Stimulated activated CD4-positive, alpha-beta T cell treated with anti-CD3 and anti-CD28 coated beads, TNF-alpha, amount 100 ng/mL, for 24 hours (primary cell): ENCODE data around the gene SYNE2.
"Not testable (repeated sequence)": the region's sequence is repeated elsewhere in the genome, so short reads cannot be mapped to it uniquely, and the experiment has no call there.

Experiments used
- DNase-seq, 3 experiments: peaks; one replicate each; pipeline ENCODE4 v3.0.0-alpha.2; 2020; ENCODE audit warnings: low read depth in 3 of 3

SYNE2 gene

GRCh38 chr14:64081174-64081746 is 228.5 kb downstream of the SYNE2 start:
- DNase-seq, result no peak

GRCh38 chr14:64082837-64083236 is 230.0 kb downstream of the SYNE2 start:
- no peak for DNase-seq

GRCh38 chr14:64088647-64088964 is 235.8 kb downstream of the SYNE2 start:
- DNase-seq, result no peak

GRCh38 chr14:64089920-64090319 is 237.1 kb downstream of the SYNE2 start:
- no peak for DNase-seq

- DNase-seq, result no peak
Measured at GRCh38 chr14:64091217-64091616, 238.4 kb downstream of the SYNE2 start.

GRCh38 chr14:64092338-64092737 is 239.5 kb downstream of the SYNE2 start:
- no peak for DNase-seq

- DNase-seq, result no peak
Measured at GRCh38 chr14:64092940-64093339, 240.1 kb downstream of the SYNE2 start.

- no peak for DNase-seq
Measured at GRCh38 chr14:64095620-64096019, 242.8 kb downstream of the SYNE2 start.

GRCh38 chr14:64098120-64098519 is 245.3 kb downstream of the SYNE2 start:
- no peak for DNase-seq

GRCh38 chr14:64107438-64107837 is 254.6 kb downstream of the SYNE2 start:
- DNase-seq, result no peak

- no peak for DNase-seq
Measured at GRCh38 chr14:64109819-64110554, 257.2 kb downstream of the SYNE2 start.

GRCh38 chr14:64110802-64111201 is 258.0 kb downstream of the SYNE2 start:
- no peak for DNase-seq

GRCh38 chr14:64112867-64113678 is 260.3 kb downstream of the SYNE2 start:
- no peak for DNase-seq

GRCh38 chr14:64114166-64114565 is 261.4 kb downstream of the SYNE2 start:
- DNase-seq, result no peak

GRCh38 chr14:64114796-64115195 is 262.0 kb downstream of the SYNE2 start:
- DNase-seq, result no peak

- no peak for DNase-seq
Measured at GRCh38 chr14:64115401-64115800, 262.6 kb downstream of the SYNE2 start.

- no peak for DNase-seq
Measured at GRCh38 chr14:64117671-64118402, 265.0 kb downstream of the SYNE2 start.

- DNase-seq, result not testable (repeated sequence)
Measured at GRCh38 chr14:64118403-64118742, 265.6 kb downstream of the SYNE2 start.

GRCh38 chr14:64118892-64119291 is 266.1 kb downstream of the SYNE2 start:
- no peak for DNase-seq

GRCh38 chr14:64119500-64119899 is 266.7 kb downstream of the SYNE2 start:
- no peak for DNase-seq

- DNase-seq, result no peak
Measured at GRCh38 chr14:64119980-64120379, 267.2 kb downstream of the SYNE2 start.

GRCh38 chr14:64123241-64123822 is 270.5 kb downstream of the SYNE2 start:
- no peak for DNase-seq
